Aorta (tissue), 5 donors: ENCODE measurements around the gene RCN2. TPM values are rescaled to one million over a fixed set of nuclear protein-coding genes. Genes with fewer than 3 reads are reported as not detected.

Experiments used
- ATAC-seq: fragments of 200-7000 bp; cut with Tn5 transposase; one replicate; pipeline ENCODE4 v1.9.1; 2022; ENCODE audit warnings: moderate library complexity; ENCODE audit not compliant: low FRiP score
- DNase-seq, 2 donors: peaks; one replicate each; pipeline ENCODE4 v3.0.0-alpha.2; 2020
- H3K27ac ChIP-seq, 2 donors: one replicate each; pipeline ENCODE4 v1.5.1; 2013; ENCODE audit warnings: low read length in 2 of 2, mild to moderate bottlenecking in 2 of 2, moderate library complexity in 2 of 2, control low read depth in 1 of 2, inconsistent platforms in 1 of 2, low read depth in 1 of 2
- H3K27me3 ChIP-seq, 2 donors: one replicate each; pipeline ENCODE4 v1.6.1; 2013; ENCODE audit warnings: control low read depth in 1 of 2, low read length in 1 of 2, mild to moderate bottlenecking in 1 of 2, moderate library complexity in 1 of 2; ENCODE audit not compliant: insufficient read depth in 2 of 2, control insufficient read depth in 1 of 2
- H3K36me3 ChIP-seq, 2 donors: one replicate each; pipeline ENCODE4 v1.6.1; 2013; ENCODE audit warnings: control low read depth in 1 of 2, low read length in 1 of 2, mild to moderate bottlenecking in 1 of 2; ENCODE audit not compliant: insufficient read depth in 2 of 2, control insufficient read depth in 1 of 2
- H3K4me1 ChIP-seq, 2 donors: one replicate each; pipeline ENCODE4 v1.6.1; 2013; ENCODE audit warnings: low read length in 2 of 2, control low read depth in 1 of 2, mild to moderate bottlenecking in 1 of 2, moderate library complexity in 1 of 2; ENCODE audit not compliant: insufficient read depth in 2 of 2, control insufficient read depth in 1 of 2
- H3K4me3 ChIP-seq, 2 donors: one replicate each; pipeline ENCODE4 v1.5.1; 2013; ENCODE audit warnings: low read length in 2 of 2, control low read depth in 1 of 2, mild to moderate bottlenecking in 1 of 2
- H3K9me3 ChIP-seq: one replicate; pipeline ENCODE4 v1.6.1; 2013; ENCODE audit warnings: mild to moderate bottlenecking, low read length; ENCODE audit not compliant: control insufficient read depth
- WGBS, 2 donors: extraction: QIAGEN DNeasy Blood & Tissue Kit; methylation state at CpG; one replicate each; pipeline ENCODE4 v1.1.7; 2013; 5-methylcytosine and 5-hydroxymethylcytosine counted together
- intact Hi-C, 2 donors: fragments of 100-400 bp; cut with DNase I; formaldehyde crosslinking; loops; one replicate each; pipeline versions ENCODE4 v1.14.2 to v1.15.0; 2022
- polyA plus RNA-seq, 2 donors: library from polyadenylated mRNA; stranded (reverse); fragments of 200-250 nt; gene quantifications; one replicate each; pipeline ENCODE4 v1.2.3, GENCODE V29; 2013
- total RNA-seq, 2 donors: library from RNA; stranded (reverse); fragmentation: NEBNext Ultra II Directional; extraction: Animal tissue kit (Norgen Biotek cat#: 25700); gene quantifications; one replicate each; pipeline ENCODE4 v1.2.1, GENCODE V29; 2021
- donor health status: healthy with polysubstance abuse.
- donor health status: Bipolar disorder and iron deficiency.
- donor health status: DM: no; HTN: no; CAD: no.
- donor health status: DM: no; HTN: no; CAD: no.
- donor health status: DM: yes; HTN: yes; CAD: no.

Gene RCN2
- total and polyA plus RNA-seq, 4 donors: 41.0 to 65.0 (median 55.7) TPM

GRCh38 chr15:76973362-76973743, 41.8 kb downstream of the RCN2 start:
- no peak overlapping the region for H3K4me3 ChIP-seq
- no peaks in the 10 kb centered on the region for H3K27me3 ChIP-seq
- 15 to 18% methylated on average over 4 of the region's 4 CpGs for WGBS, 2 donors
- intact Hi-C loops: loop anchor here in 1 of 2 donors (2.0 to 10.0 kb wide), 3 partner anchors 21 to 569 kb away; partner anchors contain the start of gene PSTPIP1
- H3K36me3 ChIP-seq: no peaks in the 10 kb centered on the region
- DNase-seq (peak; percentile 82), ATAC-seq (peak; percentile 63)
- H3K9me3 ChIP-seq: no peaks in the 10 kb centered on the region
- H3K4me1 ChIP-seq: peaks cover 0 to 6% of the 10 kb centered on the region in 2 donors
- H3K27ac ChIP-seq: peak overlapping the region; percentile 81 to 86

GRCh38 chr15:76973906-76974305, 42.4 kb downstream of the RCN2 start:
- intact Hi-C loops: loop anchor here in 1 of 2 donors (2.0 to 10.0 kb wide), 3 partner anchors 21 to 569 kb away; partner anchors contain the start of gene PSTPIP1
- H3K9me3 ChIP-seq: no peaks in the 10 kb centered on the region
- ATAC-seq: no peak
- H3K36me3 ChIP-seq: no peaks in the 10 kb centered on the region
- no peaks in the 10 kb centered on the region for H3K27me3 ChIP-seq
- no peak overlapping the region for H3K4me3 ChIP-seq
- peak in 1 of 2 donors; percentile 13 for DNase-seq
- peaks cover 0 to 6% of the 10 kb centered on the region in 2 donors for H3K4me1 ChIP-seq
- WGBS, 2 donors: 81 to 84% methylated on average over 2 of the region's 2 CpGs
- no peak overlapping the region for H3K27ac ChIP-seq

GRCh38 chr15:76974456-76975036, 43.0 kb downstream of the RCN2 start:
- Histone ChIP-seq H3K27ac (no peak overlapping the region), H3K27me3 (no peaks in the 10 kb centered on the region), H3K4me3 (no peak overlapping the region), H3K36me3 (no peaks in the 10 kb centered on the region), H3K9me3 (no peaks in the 10 kb centered on the region), H3K4me1 (peaks cover 0 to 6% of the 10 kb centered on the region in 2 donors)
- ATAC-seq (no peak), DNase-seq (peak in 1 of 2 donors; percentile 57)
- 50 to 51% methylated on average over 4 of the region's 4 CpGs for WGBS, 2 donors
- intact Hi-C loops: loop anchor here in 1 of 2 donors (10.0 kb wide), 1 partner anchor 520 kb away; no protein-coding TSS in a partner anchor

GRCh38 chr15:76976141-76976540, 44.6 kb downstream of the RCN2 start:
- no peak overlapping the region for H3K4me3 ChIP-seq
- no peaks in the 10 kb centered on the region for H3K9me3 ChIP-seq
- H3K4me1 ChIP-seq: peaks cover 0 to 6% of the 10 kb centered on the region in 2 donors
- ATAC-seq (no peak), DNase-seq (no peak)
- intact Hi-C loops: loop anchor here in 1 of 2 donors (10.0 kb wide), 1 partner anchor 519 kb away; no protein-coding TSS in a partner anchor
- H3K27me3 ChIP-seq: no peaks in the 10 kb centered on the region
- no peak overlapping the region for H3K27ac ChIP-seq
- WGBS, 2 donors: 92 to 94% methylated on average over 1 of the region's 1 CpG
- H3K36me3 ChIP-seq: no peaks in the 10 kb centered on the region

- no peaks in the 10 kb centered on the region for H3K9me3 ChIP-seq
- 91 to 95% methylated on average over 5 of the region's 5 CpGs for WGBS, 2 donors
- H3K4me3 ChIP-seq: no peak overlapping the region
- no peaks in the 10 kb centered on the region for H3K36me3 ChIP-seq
- ATAC-seq (no peak), DNase-seq (peak in 1 of 2 donors; percentile 17)
- H3K27ac ChIP-seq: no peak overlapping the region
- intact Hi-C loops: loop anchor here in 1 of 2 donors (10.0 kb wide), 1 partner anchor 518 kb away; no protein-coding TSS in a partner anchor
- peaks cover 0 to 6% of the 10 kb centered on the region in 2 donors for H3K4me1 ChIP-seq
- H3K27me3 ChIP-seq: no peaks in the 10 kb centered on the region
Observed at GRCh38 chr15:76976572-76977270, 45.2 kb downstream of the RCN2 start.

- ATAC-seq (no peak), DNase-seq (peak; percentile 33 to 60)
- no peaks in the 10 kb centered on the region for H3K27me3 ChIP-seq
- H3K9me3 ChIP-seq: no peaks in the 10 kb centered on the region
- H3K27ac ChIP-seq: no peak overlapping the region
- H3K4me1 ChIP-seq: peaks cover 0 to 3% of the 10 kb centered on the region in 2 donors
- WGBS, 2 donors: 95 to 96% methylated on average over 18 of the region's 18 CpGs
- intact Hi-C loops: loop anchor here in 1 of 2 donors (10.0 kb wide), 1 partner anchor 516 kb away; no protein-coding TSS in a partner anchor
- no peak overlapping the region for H3K4me3 ChIP-seq
- H3K36me3 ChIP-seq: no peaks in the 10 kb centered on the region
Observed at GRCh38 chr15:76978522-76979330, 47.2 kb downstream of the RCN2 start.

GRCh38 chr15:76979331-76979925, 47.9 kb downstream of the RCN2 start:
- DNase-seq: peak; percentile 11 to 36
- ATAC-seq: no peak
- Histone ChIP-seq H3K4me3 (no peak overlapping the region), H3K36me3 (no peaks in the 10 kb centered on the region), H3K4me1 (no peaks in the 10 kb centered on the region), H3K9me3 (no peaks in the 10 kb centered on the region), H3K27ac (no peak overlapping the region), H3K27me3 (no peaks in the 10 kb centered on the region)
- WGBS, 2 donors: 93% methylated on average over 23 of the region's 23 CpGs
- intact Hi-C loops: loop anchor here in 1 of 2 donors (10.0 kb wide), 1 partner anchor 515 kb away; no protein-coding TSS in a partner anchor

- Histone ChIP-seq H3K4me1 (no peaks in the 10 kb centered on the region), H3K27me3 (no peaks in the 10 kb centered on the region), H3K4me3 (no peak overlapping the region), H3K9me3 (no peaks in the 10 kb centered on the region), H3K27ac (no peak overlapping the region), H3K36me3 (no peaks in the 10 kb centered on the region)
- WGBS, 2 donors: 50 to 54% methylated on average over 7 of the region's 7 CpGs
- DNase-seq: peak; percentile 35 to 37
- intact Hi-C loops: loop anchor here in 1 of 2 donors (10.0 kb wide), 1 partner anchor 515 kb away; no protein-coding TSS in a partner anchor
- ATAC-seq: no peak
Observed at GRCh38 chr15:76979996-76980520, 48.5 kb downstream of the RCN2 start.
